ENCODE results near the gene STK35.
A peak's percentile ranks its signal among the peaks of the same experiment; 100 is the strongest.

Gene STK35

GRCh38 chr20:2114990-2115681 lies 13.5 kb downstream of the STK35 start:
- Histone ChIP-seq H3K36me3 (ENCODE audit: control insufficient read depth in 4 of 4, insufficient read depth in 4 of 4, low read length in 3 of 4) (peaks cover 9 to 65% (median 37%) of the 10 kb centered on the region in 4 experiments), H3K27ac (ENCODE audit: insufficient read depth in 1 of 2, low read depth in 1 of 2, low read length in 2 of 2, poor library complexity in 1 of 2, severe bottlenecking in 2 of 2) (peak overlapping the region; percentile 14 to 80), H3K9me3 (ENCODE audit: control extremely low read depth in 1 of 5, control insufficient read depth in 4 of 5, insufficient read depth in 2 of 5, low read depth in 1 of 5, low read length in 4 of 5) (no peaks in the 10 kb centered on the region), H3K27me3 (replicated peaks in 2 of 5; ENCODE audit: control insufficient read depth in 4 of 5, insufficient read depth in 5 of 5, low read length in 4 of 5) (no peaks in the 10 kb centered on the region), H3K4me3 (ENCODE audit: control insufficient read depth in 1 of 7, extremely low read depth in 1 of 7, insufficient read depth in 4 of 7, low read depth in 2 of 7, low read length in 6 of 7) (no peak overlapping the region), H3K4me1 (ENCODE audit: control extremely low read depth in 1 of 4, control insufficient read depth in 4 of 4, insufficient read depth in 4 of 4, low read length in 3 of 4) (peaks cover 0 to 13% (median 3%) of the 10 kb centered on the region in 4 experiments)
- no peak for DNase-seq
- ChIA-PET CTCF (no interaction called here), POLR2A (no interaction called here)
- WGBS (ENCODE audit: insufficient coverage): 60% methylated on average over 2 of the region's 2 CpGs

DNA sequence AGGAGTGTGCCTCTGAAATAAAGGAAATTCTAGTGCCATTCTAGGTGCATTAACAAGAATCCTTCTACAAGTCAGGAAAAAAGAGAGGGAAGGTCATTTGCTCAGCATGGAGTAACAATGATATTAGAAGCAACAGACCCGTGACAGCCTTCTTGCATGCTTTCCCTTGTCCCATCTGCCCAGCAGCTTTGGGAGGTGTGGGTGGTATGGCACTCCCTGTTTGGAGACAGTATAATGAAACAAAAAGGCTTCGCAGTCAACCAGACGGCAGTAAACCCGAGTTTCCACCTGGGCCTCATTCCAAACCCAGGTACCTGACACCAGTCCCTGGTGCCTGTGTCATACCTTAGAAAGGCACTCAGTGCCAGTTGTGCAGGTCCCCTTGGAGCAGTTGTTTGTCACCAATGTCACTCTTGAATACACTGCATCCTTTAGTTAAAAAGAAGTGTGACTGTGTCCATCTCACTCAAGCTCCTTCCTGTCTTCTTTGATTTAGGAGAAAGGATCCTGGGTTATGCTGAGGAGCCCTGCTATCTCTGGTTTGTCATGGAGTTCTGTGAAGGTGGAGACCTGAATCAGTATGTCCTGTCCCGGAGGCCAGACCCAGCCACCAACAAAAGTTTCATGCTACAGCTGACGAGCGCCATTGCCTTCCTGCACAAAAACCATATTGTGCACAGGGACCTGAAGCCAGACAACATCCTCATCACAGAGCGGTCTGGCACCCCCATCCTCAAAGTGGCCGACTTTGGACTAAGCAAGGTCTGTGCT lies 14.7 kb downstream of the STK35 start:
- no peak for DNase-seq
- Histone ChIP-seq H3K27ac (ENCODE audit: insufficient read depth in 1 of 2, low read depth in 1 of 2, low read length in 2 of 2, poor library complexity in 1 of 2, severe bottlenecking in 2 of 2) (no peak overlapping the region), H3K4me3 (ENCODE audit: control insufficient read depth in 1 of 7, extremely low read depth in 1 of 7, insufficient read depth in 4 of 7, low read depth in 2 of 7, low read length in 6 of 7) (no peak overlapping the region), H3K36me3 (ENCODE audit: control insufficient read depth in 4 of 4, insufficient read depth in 4 of 4, low read length in 3 of 4) (peaks cover 9 to 66% (median 40%) of the 10 kb centered on the region in 4 experiments), H3K27me3 (replicated peaks in 2 of 5; ENCODE audit: control insufficient read depth in 4 of 5, insufficient read depth in 5 of 5, low read length in 4 of 5) (no peaks in the 10 kb centered on the region), H3K4me1 (ENCODE audit: control extremely low read depth in 1 of 4, control insufficient read depth in 4 of 4, insufficient read depth in 4 of 4, low read length in 3 of 4) (peaks cover 0 to 13% (median 3%) of the 10 kb centered on the region in 4 experiments), H3K9me3 (ENCODE audit: control extremely low read depth in 1 of 5, control insufficient read depth in 4 of 5, insufficient read depth in 2 of 5, low read depth in 1 of 5, low read length in 4 of 5) (no peaks in the 10 kb centered on the region)
- ChIA-PET POLR2A (no interaction called here), CTCF (no interaction called here)
- 98% methylated on average over 6 of the region's 9 CpGs for WGBS (ENCODE audit: insufficient coverage)

GRCh38 chr20:2118783-2119182 lies 17.2 kb downstream of the STK35 start:
- no peaks in the 10 kb centered on the region for H3K9me3 ChIP-seq (ENCODE audit: control extremely low read depth in 1 of 5, control insufficient read depth in 4 of 5, insufficient read depth in 2 of 5, low read depth in 1 of 5, low read length in 4 of 5)
- peaks cover 11 to 68% (median 38%) of the 10 kb centered on the region in 4 experiments for H3K36me3 ChIP-seq (ENCODE audit: control insufficient read depth in 4 of 4, insufficient read depth in 4 of 4, low read length in 3 of 4)
- no peaks in the 10 kb centered on the region for H3K27me3 ChIP-seq (replicated peaks in 2 of 5; ENCODE audit: control insufficient read depth in 4 of 5, insufficient read depth in 5 of 5, low read length in 4 of 5)
- peaks cover 0 to 9% (median 3%) of the 10 kb centered on the region in 4 experiments for H3K4me1 ChIP-seq (ENCODE audit: control extremely low read depth in 1 of 4, control insufficient read depth in 4 of 4, insufficient read depth in 4 of 4, low read length in 3 of 4)
- no peak for DNase-seq
- WGBS (ENCODE audit: insufficient coverage): no CpG with 5 or more reads among the region's 3 CpGs
- ChIA-PET POLR2A (no interaction called here), CTCF (interaction anchor here (1.7 kb wide), 1 partner anchor 10 kb away, joined by 8 read pairs; no protein-coding TSS in a partner anchor)
- H3K4me3 ChIP-seq (ENCODE audit: control insufficient read depth in 1 of 7, extremely low read depth in 1 of 7, insufficient read depth in 4 of 7, low read depth in 2 of 7, low read length in 6 of 7): no peak overlapping the region
- no peak overlapping the region for H3K27ac ChIP-seq (ENCODE audit: insufficient read depth in 1 of 2, low read depth in 1 of 2, low read length in 2 of 2, poor library complexity in 1 of 2, severe bottlenecking in 2 of 2)

- 100% methylated on average over 4 of the region's 6 CpGs for WGBS (ENCODE audit: insufficient coverage)
- H3K9me3 ChIP-seq (ENCODE audit: control extremely low read depth in 1 of 5, control insufficient read depth in 4 of 5, insufficient read depth in 2 of 5, low read depth in 1 of 5, low read length in 4 of 5): no peaks in the 10 kb centered on the region
- no peak for DNase-seq
- CTCF ChIA-PET: interaction anchor here (1.5 kb wide), 1 partner anchor 60 kb away, joined by 3 read pairs; no protein-coding TSS in a partner anchor
- H3K27me3 ChIP-seq (replicated peaks in 2 of 5; ENCODE audit: control insufficient read depth in 4 of 5, insufficient read depth in 5 of 5, low read length in 4 of 5): no peaks in the 10 kb centered on the region
- peaks cover 9 to 74% (median 21%) of the 10 kb centered on the region in 4 experiments for H3K36me3 ChIP-seq (ENCODE audit: control insufficient read depth in 4 of 4, insufficient read depth in 4 of 4, low read length in 3 of 4)
- H3K4me3 ChIP-seq (ENCODE audit: control insufficient read depth in 1 of 7, extremely low read depth in 1 of 7, insufficient read depth in 4 of 7, low read depth in 2 of 7, low read length in 6 of 7): no peak overlapping the region
- peaks cover 0 to 2% (median 1%) of the 10 kb centered on the region in 4 experiments for H3K4me1 ChIP-seq (ENCODE audit: control extremely low read depth in 1 of 4, control insufficient read depth in 4 of 4, insufficient read depth in 4 of 4, low read length in 3 of 4)
- POLR2A ChIA-PET: no interaction called here
- no peak overlapping the region for H3K27ac ChIP-seq (ENCODE audit: insufficient read depth in 1 of 2, low read depth in 1 of 2, low read length in 2 of 2, poor library complexity in 1 of 2, severe bottlenecking in 2 of 2)
These were observed 21.3 kb downstream of the STK35 start for GRCh38 chr20:2122936-2123335.

GRCh38 chr20:2123720-2124119 lies 22.1 kb downstream of the STK35 start:
- DNase-seq: no peak
- Histone ChIP-seq H3K9me3 (ENCODE audit: control extremely low read depth in 1 of 5, control insufficient read depth in 4 of 5, insufficient read depth in 2 of 5, low read depth in 1 of 5, low read length in 4 of 5) (no peaks in the 10 kb centered on the region), H3K27ac (ENCODE audit: insufficient read depth in 1 of 2, low read depth in 1 of 2, low read length in 2 of 2, poor library complexity in 1 of 2, severe bottlenecking in 2 of 2) (no peak overlapping the region), H3K4me3 (ENCODE audit: control insufficient read depth in 1 of 7, extremely low read depth in 1 of 7, insufficient read depth in 4 of 7, low read depth in 2 of 7, low read length in 6 of 7) (no peak overlapping the region), H3K4me1 (ENCODE audit: control extremely low read depth in 1 of 4, control insufficient read depth in 4 of 4, insufficient read depth in 4 of 4, low read length in 3 of 4) (peaks cover 0 to 2% (median 1%) of the 10 kb centered on the region in 4 experiments), H3K27me3 (replicated peaks in 2 of 5; ENCODE audit: control insufficient read depth in 4 of 5, insufficient read depth in 5 of 5, low read length in 4 of 5) (no peaks in the 10 kb centered on the region), H3K36me3 (ENCODE audit: control insufficient read depth in 4 of 4, insufficient read depth in 4 of 4, low read length in 3 of 4) (peaks cover 5 to 78% (median 23%) of the 10 kb centered on the region in 4 experiments)
- POLR2A ChIA-PET: no interaction called here
- WGBS (ENCODE audit: insufficient coverage): 96% methylated on average over 5 of the region's 5 CpGs
- CTCF ChIA-PET: interaction anchor here (1.0 to 1.5 kb wide), 2 partner anchors 9 to 59 kb away, joined by 3 to 5 read pairs; no protein-coding TSS in a partner anchor

DNA sequence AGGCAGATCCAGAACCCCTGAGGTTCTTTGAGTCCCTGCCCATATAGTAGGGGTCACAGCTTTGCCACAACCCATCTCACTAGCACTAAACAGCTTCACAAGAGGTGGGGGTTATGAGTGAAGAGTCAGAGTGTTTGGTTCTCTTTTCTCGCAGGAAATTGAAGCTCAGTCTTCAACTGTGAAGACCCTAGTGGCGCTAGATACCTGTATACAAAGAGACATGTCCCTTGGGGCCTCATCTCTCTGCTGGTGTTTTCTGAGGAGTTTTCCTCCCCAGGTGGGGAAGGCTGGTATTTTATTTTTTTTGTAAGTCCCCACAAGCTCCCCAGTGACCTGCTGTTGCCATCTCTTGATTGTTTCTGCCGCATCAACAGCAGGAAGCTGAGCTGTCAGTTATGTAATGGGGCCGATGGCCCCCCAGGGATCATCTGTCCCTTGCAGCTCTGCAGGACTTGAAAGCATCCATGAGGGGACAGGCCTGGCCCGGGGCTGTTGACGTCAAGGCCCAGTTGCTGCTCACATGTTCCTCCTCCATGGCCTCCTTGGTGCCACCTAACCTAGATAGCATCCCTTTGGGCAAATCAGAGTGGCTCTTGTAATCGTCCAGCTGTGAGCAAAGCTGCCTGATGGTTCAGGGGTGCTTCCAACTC lies 23.1 kb downstream of the STK35 start:
- 69% methylated on average over 3 of the region's 7 CpGs for WGBS (ENCODE audit: insufficient coverage)
- H3K27ac ChIP-seq (ENCODE audit: insufficient read depth in 1 of 2, low read depth in 1 of 2, low read length in 2 of 2, poor library complexity in 1 of 2, severe bottlenecking in 2 of 2): no peak overlapping the region

More for the DNA sequence above, 23.1 kb downstream of the STK35 start:
- CTCF ChIA-PET: interaction anchor here (1.0 to 1.5 kb wide), 3 partner anchors 8 to 58 kb away, joined by 3 to 5 read pairs (median 3); no protein-coding TSS in a partner anchor
- Histone ChIP-seq H3K4me1 (ENCODE audit: control extremely low read depth in 1 of 4, control insufficient read depth in 4 of 4, insufficient read depth in 4 of 4, low read length in 3 of 4) (peaks cover 0 to 2% (median 1%) of the 10 kb centered on the region in 4 experiments), H3K27me3 (replicated peaks in 2 of 5; ENCODE audit: control insufficient read depth in 4 of 5, insufficient read depth in 5 of 5, low read length in 4 of 5) (no peaks in the 10 kb centered on the region), H3K4me3 (ENCODE audit: control insufficient read depth in 1 of 7, extremely low read depth in 1 of 7, insufficient read depth in 4 of 7, low read depth in 2 of 7, low read length in 6 of 7) (no peak overlapping the region), H3K9me3 (ENCODE audit: control extremely low read depth in 1 of 5, control insufficient read depth in 4 of 5, insufficient read depth in 2 of 5, low read depth in 1 of 5, low read length in 4 of 5) (no peaks in the 10 kb centered on the region), H3K36me3 (ENCODE audit: control insufficient read depth in 4 of 4, insufficient read depth in 4 of 4, low read length in 3 of 4) (peaks cover 3 to 75% (median 17%) of the 10 kb centered on the region in 4 experiments)
- DNase-seq: peak in 2 of 3 donors; percentile 7 to 11
- POLR2A ChIA-PET: no interaction called here
